ENCODE measurements around the gene CCDC89. TPM values are rescaled to one million over a fixed set of nuclear protein-coding genes. Genes with fewer than 3 reads are reported as not detected.

Gene CCDC89
- polyA plus RNA-seq (2013, experiment 1 of 2), result not detected
- polyA plus RNA-seq (2013, experiment 2 of 2), result not detected

GRCh38 chr11:85685820-85686459 is at the start of gene CCDC89:
Gene CCDC89 (minus strand): TSS chr11:85686195. CDS start chr11:85686130, 65 bp downstream.
- whole genome bisulfite sequencing, 2 experiments (ENCODE audit: insufficient coverage in 2 of 2), result 91 to 96% methylated on average over 11 to 12 of the region's 13 CpGs
- Histone ChIP-seq H3K4me1 (ENCODE audit: control insufficient read depth, insufficient read depth, low read length, poor library complexity, severe bottlenecking) (no peaks in the 10 kb centered on the region), H3K9me3 (ENCODE audit: control insufficient read depth, low read length) (no peaks in the 10 kb centered on the region), H3K27ac (ENCODE audit: low read depth, low read length, severe bottlenecking) (peak within 1 kb of the TSS; percentile 11), H3K36me3 (ENCODE audit: control insufficient read depth, insufficient read depth, low read length) (no peaks in the 10 kb centered on the region), H3K4me3 (ENCODE audit: extremely low read depth, insufficient read depth, low read length, poor library complexity, severe bottlenecking) (no peak within 1 kb of the TSS)

GRCh38 chr11:85732965-85733364 is 47.0 kb upstream of the CCDC89 start:
- no peaks in the 10 kb centered on the region for H3K36me3 ChIP-seq (ENCODE audit: control insufficient read depth, insufficient read depth, low read length)
- no peak overlapping the region for H3K4me3 ChIP-seq (ENCODE audit: extremely low read depth, insufficient read depth, low read length, poor library complexity, severe bottlenecking)
- no peaks in the 10 kb centered on the region for H3K9me3 ChIP-seq (ENCODE audit: control insufficient read depth, low read length)
- H3K27ac ChIP-seq (ENCODE audit: low read depth, low read length, severe bottlenecking), result no peak overlapping the region
- peaks cover 4% of the 10 kb centered on the region for H3K4me1 ChIP-seq (ENCODE audit: control insufficient read depth, insufficient read depth, low read length, poor library complexity, severe bottlenecking)

- Histone ChIP-seq H3K9me3 (ENCODE audit: control insufficient read depth, low read length) (peaks cover 9% of the 10 kb centered on the region), H3K4me1 (ENCODE audit: control insufficient read depth, insufficient read depth, low read length, poor library complexity, severe bottlenecking) (peaks cover 19% of the 10 kb centered on the region), H3K36me3 (ENCODE audit: control insufficient read depth, insufficient read depth, low read length) (peaks cover 8% of the 10 kb centered on the region), H3K4me3 (ENCODE audit: extremely low read depth, insufficient read depth, low read length, poor library complexity, severe bottlenecking) (no peak overlapping the region), H3K27ac (ENCODE audit: low read depth, low read length, severe bottlenecking) (no peak overlapping the region)
- 100% methylated on average over 3 of the region's 3 CpGs for WGBS, 2 experiments (ENCODE audit: insufficient coverage in 2 of 2)
Measured at GRCh38 chr11:85726381-85726780, 40.4 kb upstream of the CCDC89 start.

GRCh38 chr11:85725510-85726258 is 39.7 kb upstream of the CCDC89 start:
- H3K4me3 ChIP-seq (ENCODE audit: extremely low read depth, insufficient read depth, low read length, poor library complexity, severe bottlenecking), result no peak overlapping the region
- H3K36me3 ChIP-seq (ENCODE audit: control insufficient read depth, insufficient read depth, low read length), result peaks cover 8% of the 10 kb centered on the region
- H3K9me3 ChIP-seq (ENCODE audit: control insufficient read depth, low read length), result peaks cover 9% of the 10 kb centered on the region
- H3K27ac ChIP-seq (ENCODE audit: low read depth, low read length, severe bottlenecking), result peak overlapping the region; percentile 82
- WGBS, 2 experiments (ENCODE audit: insufficient coverage in 2 of 2), result 90 to 93% methylated on average over 1 to 2 of the region's 3 CpGs
- peaks cover 19% of the 10 kb centered on the region for H3K4me1 ChIP-seq (ENCODE audit: control insufficient read depth, insufficient read depth, low read length, poor library complexity, severe bottlenecking)

- WGBS, 2 experiments (ENCODE audit: insufficient coverage in 2 of 2), result 100% methylated on average over 1 to 4 of the region's 6 CpGs
- H3K4me3 ChIP-seq (ENCODE audit: extremely low read depth, insufficient read depth, low read length, poor library complexity, severe bottlenecking), result no peak overlapping the region
- peaks cover 8% of the 10 kb centered on the region for H3K36me3 ChIP-seq (ENCODE audit: control insufficient read depth, insufficient read depth, low read length)
- peaks cover 22% of the 10 kb centered on the region for H3K4me1 ChIP-seq (ENCODE audit: control insufficient read depth, insufficient read depth, low read length, poor library complexity, severe bottlenecking)
- peaks cover 9% of the 10 kb centered on the region for H3K9me3 ChIP-seq (ENCODE audit: control insufficient read depth, low read length)
- no peak overlapping the region for H3K27ac ChIP-seq (ENCODE audit: low read depth, low read length, severe bottlenecking)
Measured at GRCh38 chr11:85724748-85725465, 38.9 kb upstream of the CCDC89 start.

GRCh38 chr11:85723088-85723487 is 37.1 kb upstream of the CCDC89 start:
- no peak overlapping the region for H3K4me3 ChIP-seq (ENCODE audit: extremely low read depth, insufficient read depth, low read length, poor library complexity, severe bottlenecking)
- H3K36me3 ChIP-seq (ENCODE audit: control insufficient read depth, insufficient read depth, low read length), result peaks cover 8% of the 10 kb centered on the region
- peaks cover 38% of the 10 kb centered on the region for H3K4me1 ChIP-seq (ENCODE audit: control insufficient read depth, insufficient read depth, low read length, poor library complexity, severe bottlenecking)
- H3K27ac ChIP-seq (ENCODE audit: low read depth, low read length, severe bottlenecking), result no peak overlapping the region
- WGBS, 2 experiments (ENCODE audit: insufficient coverage in 2 of 2), result 94 to 100% methylated on average over 1 to 4 of the region's 5 CpGs
- peaks cover 9% of the 10 kb centered on the region for H3K9me3 ChIP-seq (ENCODE audit: control insufficient read depth, low read length)

- H3K27ac ChIP-seq (ENCODE audit: low read depth, low read length, severe bottlenecking), result no peak overlapping the region
- H3K4me3 ChIP-seq (ENCODE audit: extremely low read depth, insufficient read depth, low read length, poor library complexity, severe bottlenecking), result no peak overlapping the region
- peaks cover 5% of the 10 kb centered on the region for H3K36me3 ChIP-seq (ENCODE audit: control insufficient read depth, insufficient read depth, low read length)
- WGBS, 2 experiments (ENCODE audit: insufficient coverage in 2 of 2), result 100% methylated on average over 1 of the region's 3 CpGs; no CpG with 5 or more reads in 1 of the 2 experiments
- peaks cover 35% of the 10 kb centered on the region for H3K4me1 ChIP-seq (ENCODE audit: control insufficient read depth, insufficient read depth, low read length, poor library complexity, severe bottlenecking)
- H3K9me3 ChIP-seq (ENCODE audit: control insufficient read depth, low read length), result peaks cover 9% of the 10 kb centered on the region
Measured at GRCh38 chr11:85721191-85721590, 35.2 kb upstream of the CCDC89 start.

- 40% methylated on average over 2 of the region's 10 CpGs; no CpG with 5 or more reads in 1 of the 2 experiments for WGBS, 2 experiments (ENCODE audit: insufficient coverage in 2 of 2)
- H3K9me3 ChIP-seq (ENCODE audit: control insufficient read depth, low read length), result peaks cover 3% of the 10 kb centered on the region
- peaks cover 21% of the 10 kb centered on the region for H3K4me1 ChIP-seq (ENCODE audit: control insufficient read depth, insufficient read depth, low read length, poor library complexity, severe bottlenecking)
- no peaks in the 10 kb centered on the region for H3K36me3 ChIP-seq (ENCODE audit: control insufficient read depth, insufficient read depth, low read length)
- peak overlapping the region; percentile 87 for H3K27ac ChIP-seq (ENCODE audit: low read depth, low read length, severe bottlenecking)
- peak overlapping the region; percentile 6 for H3K4me3 ChIP-seq (ENCODE audit: extremely low read depth, insufficient read depth, low read length, poor library complexity, severe bottlenecking)
Measured at GRCh38 chr11:85718991-85719807, 33.2 kb upstream of the CCDC89 start.

GRCh38 chr11:85718126-85718943 is 32.3 kb upstream of the CCDC89 start:
- peak overlapping the region; percentile 87 for H3K27ac ChIP-seq (ENCODE audit: low read depth, low read length, severe bottlenecking)
- H3K4me3 ChIP-seq (ENCODE audit: extremely low read depth, insufficient read depth, low read length, poor library complexity, severe bottlenecking), result peak overlapping the region; percentile 6
- H3K36me3 ChIP-seq (ENCODE audit: control insufficient read depth, insufficient read depth, low read length), result no peaks in the 10 kb centered on the region
- H3K9me3 ChIP-seq (ENCODE audit: control insufficient read depth, low read length), result no peaks in the 10 kb centered on the region
- 43 to 76% methylated on average over 2 to 7 of the region's 7 CpGs for WGBS, 2 experiments (ENCODE audit: insufficient coverage in 2 of 2)
- peaks cover 21% of the 10 kb centered on the region for H3K4me1 ChIP-seq (ENCODE audit: control insufficient read depth, insufficient read depth, low read length, poor library complexity, severe bottlenecking)

Data from mesodermal cell (in vitro differentiated cells).